GM23338 (cell line): Measurements from ENCODE around the gene DACT2. TPM values are rescaled to one million over a fixed set of nuclear protein-coding genes. Genes with fewer than 3 reads are reported as not detected.

ENCODE experiments used
- ATAC-seq: fragments of 200-7000 bp; cut with Tn5 transposase; 3 replicates; pipeline ENCODE4 v1.9.1; 2020
- DNase-seq: peaks from one replicate; pipeline ENCODE4 v3.0.0-alpha.2; 2015; ENCODE audit warnings: low spot score
- H2AFZ ChIP-seq: fragments of 200-600 bp; sonication (generic); 2 replicates; pipeline ENCODE4 v1.8.0; 2016; ENCODE audit warnings: antibody characterized with exemption, mild to moderate bottlenecking, moderate library complexity
- H3F3A ChIP-seq: fragments of 200-600 bp; sonication (generic); replicated peaks from 2 replicates; pipeline ENCODE4 v1.8.0; 2017; ENCODE audit warnings: antibody characterized with exemption, mixed run types, low read depth
- H3K27ac ChIP-seq: fragments of 200-600 bp; sonication (generic); 2 replicates; pipeline ENCODE4 v1.6.1; 2016; ENCODE audit warnings: low read depth
- H3K27me3 ChIP-seq: fragments of 200-600 bp; sonication (generic); 2 replicates; pipeline ENCODE4 v1.8.0; 2016; ENCODE audit warnings: mild to moderate bottlenecking, mixed run types, moderate library complexity; ENCODE audit not compliant: insufficient read depth
- H3K36me3 ChIP-seq: fragments of 200-600 bp; sonication (generic); 2 replicates; pipeline ENCODE4 v1.8.0; 2016; ENCODE audit warnings: mild to moderate bottlenecking; ENCODE audit not compliant: insufficient read depth
- H3K4me1 ChIP-seq: fragments of 200-600 bp; sonication (generic); 2 replicates; pipeline ENCODE4 v1.8.0; 2016; ENCODE audit warnings: mild to moderate bottlenecking, moderate library complexity; ENCODE audit not compliant: insufficient read depth
- H3K4me2 ChIP-seq: fragments of 200-600 bp; sonication (generic); 2 replicates; pipeline ENCODE4 v1.7.1; 2017; ENCODE audit warnings: mixed run types
- H3K4me3 ChIP-seq: fragments of 200-600 bp; sonication (generic); 2 replicates; pipeline ENCODE4 v1.6.1; 2016; ENCODE audit warnings: mixed run types
- H3K79me2 ChIP-seq: fragments of 200-600 bp; sonication (generic); replicated peaks from 2 replicates; pipeline ENCODE4 v1.8.0; 2017; ENCODE audit warnings: mild to moderate bottlenecking; ENCODE audit not compliant: insufficient read depth
- H3K9me2 ChIP-seq: fragments of 200-600 bp; sonication (generic); 2 replicates; pipeline ENCODE4 v1.8.0; 2017; ENCODE audit not compliant: insufficient read depth
- H4K20me1 ChIP-seq: fragments of 200-600 bp; sonication (generic); replicated peaks from 2 replicates; pipeline ENCODE4 v1.8.0; 2017; ENCODE audit warnings: mild to moderate bottlenecking; ENCODE audit not compliant: insufficient read depth
- H3K27ac Mint-ChIP-seq: 2 replicates; pipeline ENCODE4 v1.8.0; 2020; ENCODE audit warnings: inconsistent platforms, mild to moderate bottlenecking, moderate library complexity, mixed read lengths
- H3K27me3 Mint-ChIP-seq: 3 replicates; pipeline ENCODE4 v1.8.0; 2022; ENCODE audit warnings: low read depth, mild to moderate bottlenecking, moderate library complexity, mixed read lengths, inconsistent platforms; ENCODE audit not compliant: insufficient read depth, poor library complexity
- H3K36me3 Mint-ChIP-seq: 3 replicates; pipeline ENCODE4 v1.8.0; 2021; ENCODE audit warnings: low read depth, mild to moderate bottlenecking, inconsistent platforms, moderate library complexity, mixed read lengths
- H3K4me1 Mint-ChIP-seq: 3 replicates; pipeline ENCODE4 v1.8.0; 2020; ENCODE audit warnings: mild to moderate bottlenecking, inconsistent platforms, mixed read lengths
- H3K4me3 Mint-ChIP-seq: 3 replicates; pipeline ENCODE4 v1.8.0; 2021; ENCODE audit warnings: moderate library complexity, mild to moderate bottlenecking, inconsistent platforms, mixed read lengths
- H3K9me3 Mint-ChIP-seq: 3 replicates; pipeline ENCODE4 v1.8.0; 2020; ENCODE audit warnings: moderate library complexity, mild to moderate bottlenecking, inconsistent platforms, mixed read lengths
- CTCF ChIP-seq, 2 experiments: fragments of 200-600 bp in 1 of 2; sonication (generic) in 1 of 2; conservative IDR thresholded peaks; 2 replicates each; pipeline versions ENCODE4 v1.5.1 to v1.6.1; 2016 to 2017; ENCODE audit warnings: antibody characterized with exemption in 2 of 2, low read depth in 2 of 2, mild to moderate bottlenecking in 2 of 2, moderate library complexity in 1 of 2
- ETS1 ChIP-seq: IDR thresholded peaks from 2 replicates; pipeline ENCODE4 v1.6.1; 2016; ENCODE audit warnings: antibody characterized with exemption
- EZH2phosphoT487 ChIP-seq: fragments of 200-600 bp; sonication (generic); IDR thresholded peaks from one replicate; pipeline ENCODE4 v1.8.1; 2018; ENCODE audit warnings: antibody characterized with exemption; ENCODE audit not compliant: unreplicated experiment
- JUNB ChIP-seq: IDR thresholded peaks from one replicate; pipeline ENCODE4 v1.6.1; 2016; ENCODE audit warnings: antibody characterized with exemption; ENCODE audit not compliant: unreplicated experiment
- POLR2AphosphoS5 ChIP-seq: IDR thresholded peaks from 2 replicates; pipeline ENCODE4 v1.6.1; 2016; ENCODE audit warnings: antibody characterized with exemption, low read depth
- REST ChIP-seq: IDR thresholded peaks from one replicate; pipeline ENCODE4 v1.6.1; 2018; ENCODE audit warnings: antibody characterized with exemption; ENCODE audit not compliant: unreplicated experiment
- STAT1 ChIP-seq: IDR thresholded peaks from one replicate; pipeline ENCODE4 v1.6.1; 2016; ENCODE audit warnings: antibody characterized with exemption; ENCODE audit not compliant: unreplicated experiment
- ZNF114 ChIP-seq: fragments of 250-450 bp; sonication (Bioruptor Pico); IDR thresholded peaks from 2 replicates; pipeline ENCODE4 v1.5.0; 2020; ENCODE audit warnings: mild to moderate bottlenecking, moderate library complexity
- ZNF331 ChIP-seq: fragments of 250-450 bp; sonication (Bioruptor Pico); IDR thresholded peaks from 2 replicates; pipeline ENCODE4 v1.5.0; 2020; ENCODE audit warnings: low read depth, mild to moderate bottlenecking, moderate library complexity
- polyA plus RNA-seq: library from polyadenylated mRNA; unstranded; fragments of >200 nt; fragmentation: Nextera tagmentation; extraction: Ambion mirVana; gene quantifications from 2 replicates; pipeline ENCODE4 v1.2.1, GENCODE V29; 2016
- total RNA-seq: library from RNA; depleted of rRNA; stranded (reverse); fragments of >200 nt; shearing (Covaris generic); gene quantifications from 2 replicates; pipeline ENCODE4 v1.2.3, GENCODE V29; 2014

DACT2 gene
- total and polyA plus RNA-seq, 2 experiments from 2014 or later = 1.8 to 10.6 TPM

- no peak overlapping the region for H3K4me3 ChIP-seq
- H3K9me2 ChIP-seq = no peaks in the 10 kb centered on the region
- no peaks in the 10 kb centered on the region for H3F3A ChIP-seq
- TF ChIP-seq POLR2AphosphoS5 (no peak), REST (no peak), ETS1 (no peak), STAT1 (no peak), EZH2phosphoT487 (no peak), JUNB (no peak), CTCF (conservative IDR thresholded peaks at IDR 0.05; ENCODE audit: low read depth in 2 of 2) (no peak), ZNF114 (no peak), ZNF331 (CRISPR knock-in tag) (no peak)
- H3K27me3 ChIP-seq = no peaks in the 10 kb centered on the region
- no peak for ATAC-seq
- no peak for DNase-seq
- Mint-ChIP-seq H3K4me1 (peaks cover 48% of the 10 kb centered on the region), H3K4me3 (no peak overlapping the region), H3K36me3 (no peaks in the 10 kb centered on the region; the same call in 2 of the 3 replicates), H3K27me3 (peaks cover 33% of the 10 kb centered on the region), H3K27ac (no peak overlapping the region), H3K9me3 (no peaks in the 10 kb centered on the region)
- no peak overlapping the region for H3K4me2 ChIP-seq
- H3K36me3 ChIP-seq = no peaks in the 10 kb centered on the region; the same call in 1 of the 2 replicates
- peaks cover 22% of the 10 kb centered on the region; the same call in 1 of the 2 replicates for H3K4me1 ChIP-seq
- H3K27ac ChIP-seq = no peak overlapping the region
- H3K79me2 ChIP-seq = no peaks in the 10 kb centered on the region
- no peaks in the 10 kb centered on the region for H4K20me1 ChIP-seq
- no peak overlapping the region for H2AFZ ChIP-seq
Measured at GRCh38 chr6:168303982-168304751, 15.4 kb downstream of the DACT2 start.
